ENCODE measurements around the gene TCF4.

TCF4 gene

DNA sequence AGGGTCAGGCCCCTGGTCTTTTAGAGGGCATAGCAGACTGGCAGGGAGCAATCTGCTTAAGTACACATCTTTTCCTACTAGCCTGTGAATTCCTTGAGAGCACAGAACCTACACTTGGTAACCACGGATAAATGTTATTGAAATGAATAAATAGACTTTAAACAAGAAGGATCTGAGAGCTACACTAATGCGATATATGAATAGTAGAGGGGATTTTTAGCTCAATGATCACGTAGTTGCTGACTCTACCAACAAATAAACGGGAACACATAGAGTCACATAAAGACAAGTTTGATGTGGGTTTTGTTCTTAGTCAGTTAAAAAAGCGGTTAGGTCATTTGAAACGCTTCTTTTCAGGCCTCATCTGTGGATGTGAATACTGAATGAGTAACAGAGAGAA is 338.4 kb downstream of the TCF4 start:
- Histone ChIP-seq H3K4me3 (ENCODE audit: severe bottlenecking) (no peak overlapping the region), H3K36me3 (ENCODE audit: low read depth) (no peaks in the 10 kb centered on the region), H3K27ac (ENCODE audit: poor library complexity, severe bottlenecking) (no peak overlapping the region), H3K9me3 (ENCODE audit: severe bottlenecking) (no peaks in the 10 kb centered on the region), H3K27me3 (ENCODE audit: insufficient read depth, poor library complexity, severe bottlenecking) (no peaks in the 10 kb centered on the region), H3K4me1 (ENCODE audit: insufficient read depth, poor library complexity, severe bottlenecking) (no peaks in the 10 kb centered on the region)
- ATAC-seq (ENCODE audit: low read depth) = no peak
- no peak for DNase-seq (ENCODE audit: low spot score)
- TF ChIP-seq, protein P1, sequence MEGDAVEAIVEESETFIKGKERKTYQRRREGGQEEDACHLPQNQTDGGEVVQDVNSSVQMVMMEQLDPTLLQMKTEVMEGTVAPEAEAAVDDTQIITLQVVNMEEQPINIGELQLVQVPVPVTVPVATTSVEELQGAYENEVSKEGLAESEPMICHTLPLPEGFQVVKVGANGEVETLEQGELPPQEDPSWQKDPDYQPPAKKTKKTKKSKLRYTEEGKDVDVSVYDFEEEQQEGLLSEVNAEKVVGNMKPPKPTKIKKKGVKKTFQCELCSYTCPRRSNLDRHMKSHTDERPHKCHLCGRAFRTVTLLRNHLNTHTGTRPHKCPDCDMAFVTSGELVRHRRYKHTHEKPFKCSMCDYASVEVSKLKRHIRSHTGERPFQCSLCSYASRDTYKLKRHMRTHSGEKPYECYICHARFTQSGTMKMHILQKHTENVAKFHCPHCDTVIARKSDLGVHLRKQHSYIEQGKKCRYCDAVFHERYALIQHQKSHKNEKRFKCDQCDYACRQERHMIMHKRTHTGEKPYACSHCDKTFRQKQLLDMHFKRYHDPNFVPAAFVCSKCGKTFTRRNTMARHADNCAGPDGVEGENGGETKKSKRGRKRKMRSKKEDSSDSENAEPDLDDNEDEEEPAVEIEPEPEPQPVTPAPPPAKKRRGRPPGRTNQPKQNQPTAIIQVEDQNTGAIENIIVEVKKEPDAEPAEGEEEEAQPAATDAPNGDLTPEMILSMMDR (IDR thresholded peaks at IDR 0.05; ENCODE audit: poor library complexity, severe bottlenecking) = no peak

DNA sequence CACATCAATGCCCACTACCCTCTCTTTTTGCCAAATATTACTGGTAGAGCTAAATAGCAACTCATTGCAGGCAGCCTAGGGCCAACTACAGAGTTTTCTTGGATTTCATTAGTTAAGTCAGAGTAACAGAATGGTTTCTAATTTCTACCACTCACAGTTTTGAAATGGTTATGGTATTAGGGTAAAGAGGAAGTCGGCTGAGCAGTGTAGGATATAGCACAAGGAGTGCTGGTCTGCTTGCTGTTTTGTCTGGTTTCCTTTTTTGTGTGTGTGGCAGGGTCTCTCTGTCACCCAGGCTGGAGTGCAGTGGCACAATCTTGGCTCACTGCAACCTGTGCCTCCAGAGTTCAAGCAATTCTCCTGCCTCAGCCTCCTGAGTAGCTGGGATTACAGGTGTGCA is 339.5 kb downstream of the TCF4 start:
- Histone ChIP-seq H3K36me3 (ENCODE audit: low read depth) (no peaks in the 10 kb centered on the region), H3K27ac (ENCODE audit: poor library complexity, severe bottlenecking) (no peak overlapping the region), H3K4me3 (ENCODE audit: severe bottlenecking) (no peak overlapping the region), H3K4me1 (ENCODE audit: insufficient read depth, poor library complexity, severe bottlenecking) (no peaks in the 10 kb centered on the region), H3K9me3 (ENCODE audit: severe bottlenecking) (no peaks in the 10 kb centered on the region), H3K27me3 (ENCODE audit: insufficient read depth, poor library complexity, severe bottlenecking) (no peaks in the 10 kb centered on the region)
- DNase-seq (ENCODE audit: low spot score) (no peak), ATAC-seq (ENCODE audit: low read depth) (no peak)
- TF ChIP-seq, protein P1 (IDR thresholded peaks at IDR 0.05; ENCODE audit: poor library complexity, severe bottlenecking) = no peak

DNA sequence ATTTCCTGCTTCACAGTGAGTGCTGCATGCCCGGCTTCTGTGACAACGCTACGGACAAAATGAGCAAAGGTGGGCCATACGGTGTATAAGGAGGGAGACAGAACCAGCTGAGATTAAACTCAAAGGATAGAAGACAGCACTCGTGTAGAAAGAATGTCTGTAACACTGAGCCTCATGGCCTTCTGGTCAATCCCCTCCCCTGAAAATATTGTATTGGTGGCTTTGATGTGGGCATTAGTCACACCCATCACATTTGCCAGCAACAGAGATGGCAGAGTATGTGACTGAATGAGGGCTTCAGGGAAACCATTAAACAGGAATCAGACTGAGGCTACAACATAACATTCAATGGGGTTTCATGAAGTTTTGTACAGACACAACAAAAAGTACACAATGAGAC is 341.0 kb downstream of the TCF4 start:
- DNase-seq (ENCODE audit: low spot score) = no peak
- ATAC-seq (ENCODE audit: low read depth) = no peak
- TF ChIP-seq, protein P1 (IDR thresholded peaks at IDR 0.05; ENCODE audit: poor library complexity, severe bottlenecking) = no peak
- Histone ChIP-seq H3K36me3 (ENCODE audit: low read depth) (no peaks in the 10 kb centered on the region), H3K4me1 (ENCODE audit: insufficient read depth, poor library complexity, severe bottlenecking) (no peaks in the 10 kb centered on the region), H3K4me3 (ENCODE audit: severe bottlenecking) (no peak overlapping the region), H3K27ac (ENCODE audit: poor library complexity, severe bottlenecking) (no peak overlapping the region), H3K27me3 (ENCODE audit: insufficient read depth, poor library complexity, severe bottlenecking) (no peaks in the 10 kb centered on the region), H3K9me3 (ENCODE audit: severe bottlenecking) (no peaks in the 10 kb centered on the region)

DNA sequence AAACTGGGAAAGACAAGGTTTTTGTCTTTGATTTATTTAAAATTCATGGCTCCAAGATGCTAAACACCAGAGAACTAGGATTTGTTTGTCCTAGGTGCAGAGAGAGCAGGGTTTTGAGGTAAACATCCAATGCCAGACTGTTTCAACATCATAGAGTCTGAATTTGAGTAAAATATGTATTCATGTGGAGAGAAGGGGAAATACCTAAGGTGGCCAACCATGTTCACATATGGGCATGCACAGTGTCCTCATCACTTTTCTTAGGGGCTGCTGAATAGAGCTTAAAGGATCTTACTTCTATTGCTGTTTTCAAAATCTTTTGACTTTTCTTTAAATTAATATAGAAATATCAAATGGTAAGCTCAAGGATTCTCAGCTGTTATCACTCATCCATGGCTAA is 341.7 kb downstream of the TCF4 start:
- H3K27me3 ChIP-seq (ENCODE audit: insufficient read depth, poor library complexity, severe bottlenecking) = no peaks in the 10 kb centered on the region
- ATAC-seq (ENCODE audit: low read depth) (no peak), DNase-seq (ENCODE audit: low spot score) (no peak)
- H3K4me3 ChIP-seq (ENCODE audit: severe bottlenecking) = no peak overlapping the region
- H3K36me3 ChIP-seq (ENCODE audit: low read depth) = no peaks in the 10 kb centered on the region
- TF ChIP-seq, protein P1 (IDR thresholded peaks at IDR 0.05; ENCODE audit: poor library complexity, severe bottlenecking) = no peak
- no peak overlapping the region for H3K27ac ChIP-seq (ENCODE audit: poor library complexity, severe bottlenecking)
- H3K9me3 ChIP-seq (ENCODE audit: severe bottlenecking) = no peaks in the 10 kb centered on the region
- H3K4me1 ChIP-seq (ENCODE audit: insufficient read depth, poor library complexity, severe bottlenecking) = no peaks in the 10 kb centered on the region

DNA sequence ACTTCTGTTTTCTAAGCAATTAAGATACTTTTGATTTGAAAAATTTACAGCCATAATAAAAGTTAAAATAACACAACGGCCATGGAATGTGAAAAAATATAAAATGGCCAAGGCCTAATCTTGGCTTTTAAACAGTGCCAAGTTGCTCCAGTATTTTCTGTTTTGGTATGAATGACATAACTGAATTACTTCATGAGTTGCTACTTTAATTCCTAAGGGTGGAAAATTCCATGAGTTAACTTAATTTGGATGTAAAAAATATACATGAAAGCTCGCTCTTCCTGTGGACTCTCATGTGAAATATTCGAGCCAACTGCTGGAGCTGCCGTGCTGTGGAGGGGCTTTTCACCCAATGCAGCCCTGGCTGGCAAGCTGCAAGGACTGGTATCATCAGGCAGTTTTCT is 342.8 kb downstream of the TCF4 start:
- Histone ChIP-seq H3K9me3 (ENCODE audit: severe bottlenecking) (no peaks in the 10 kb centered on the region), H3K4me3 (ENCODE audit: severe bottlenecking) (no peak overlapping the region), H3K4me1 (ENCODE audit: insufficient read depth, poor library complexity, severe bottlenecking) (no peaks in the 10 kb centered on the region), H3K27me3 (ENCODE audit: insufficient read depth, poor library complexity, severe bottlenecking) (no peaks in the 10 kb centered on the region), H3K36me3 (ENCODE audit: low read depth) (no peaks in the 10 kb centered on the region), H3K27ac (ENCODE audit: poor library complexity, severe bottlenecking) (no peak overlapping the region)
- DNase-seq (ENCODE audit: low spot score) = no peak
- no peak for ATAC-seq (ENCODE audit: low read depth)
- TF ChIP-seq, protein P1 (IDR thresholded peaks at IDR 0.05; ENCODE audit: poor library complexity, severe bottlenecking) = no peak
